NCI-H187 treated with DMSO at 0.1 percent for 48 hours (cell line): ENCODE data around the gene MPO.

Experiments used
- DNase-seq: peaks from one replicate; lab custom pipeline; 2025; lab: John Stamatoyannopoulos, UW

Gene MPO

GRCh38 chr17:58279016-58279711 is 1.6 kb downstream of the MPO start:
- DNase-seq, result no peak

- DNase-seq, result no peak
Observed at GRCh38 chr17:58278661-58279015, 2.1 kb downstream of the MPO start.

GRCh38 chr17:58277802-58278595 is 2.7 kb downstream of the MPO start:
- no peak for DNase-seq

DNA sequence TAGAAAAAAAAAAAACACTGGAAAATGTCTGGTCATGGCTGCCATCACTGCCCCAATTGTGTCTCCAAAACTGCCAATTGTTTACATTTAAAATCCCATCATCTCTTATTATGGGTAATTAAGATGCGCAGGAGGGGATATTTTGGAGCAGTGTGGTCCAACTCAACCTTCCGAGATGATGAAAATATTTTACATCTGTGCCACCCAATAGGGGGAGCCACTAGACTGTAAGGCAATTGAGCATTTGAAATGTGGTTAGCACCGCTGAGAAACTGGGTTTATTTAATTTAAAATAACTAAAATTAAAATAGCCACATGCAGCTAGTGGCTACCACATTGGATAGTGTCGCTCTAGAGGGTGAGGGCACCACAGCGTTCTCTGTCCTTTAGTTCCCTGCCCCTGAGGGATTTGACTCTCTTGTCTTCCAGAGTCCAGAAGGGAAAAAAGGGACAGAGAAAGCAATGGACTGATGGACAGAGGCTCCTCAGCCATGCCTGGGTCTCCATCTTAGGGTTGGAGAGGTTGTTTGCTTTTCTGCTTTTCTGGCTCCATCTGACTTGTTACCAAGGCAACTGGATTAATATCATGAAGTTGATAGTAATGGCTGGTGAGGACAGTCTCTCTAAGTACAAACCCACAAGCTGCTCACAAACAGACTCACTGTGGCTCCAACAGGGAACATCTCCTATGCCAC is 3.5 kb downstream of the MPO start:
- no peak for DNase-seq

DNA sequence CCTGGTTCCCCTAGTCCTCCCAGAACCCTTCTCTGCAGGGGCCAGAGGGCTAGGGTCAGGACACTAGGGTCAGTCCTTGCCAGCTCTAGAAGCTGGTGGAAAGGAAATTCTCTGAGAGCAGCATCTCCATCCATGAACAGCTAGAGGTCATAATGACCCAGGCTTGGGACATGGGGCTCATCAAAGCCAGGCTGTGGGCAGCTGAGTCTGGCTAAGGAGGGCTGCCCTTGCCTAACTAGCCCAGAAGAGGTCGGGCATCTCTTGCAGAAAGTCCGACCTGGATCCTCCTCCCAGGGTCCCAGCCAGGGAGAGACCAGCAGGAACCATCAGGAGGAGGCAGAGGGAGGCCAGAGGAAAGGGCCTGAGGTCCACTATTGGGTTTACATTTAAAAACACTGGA is 4.3 kb downstream of the MPO start:
- no peak for DNase-seq

DNA sequence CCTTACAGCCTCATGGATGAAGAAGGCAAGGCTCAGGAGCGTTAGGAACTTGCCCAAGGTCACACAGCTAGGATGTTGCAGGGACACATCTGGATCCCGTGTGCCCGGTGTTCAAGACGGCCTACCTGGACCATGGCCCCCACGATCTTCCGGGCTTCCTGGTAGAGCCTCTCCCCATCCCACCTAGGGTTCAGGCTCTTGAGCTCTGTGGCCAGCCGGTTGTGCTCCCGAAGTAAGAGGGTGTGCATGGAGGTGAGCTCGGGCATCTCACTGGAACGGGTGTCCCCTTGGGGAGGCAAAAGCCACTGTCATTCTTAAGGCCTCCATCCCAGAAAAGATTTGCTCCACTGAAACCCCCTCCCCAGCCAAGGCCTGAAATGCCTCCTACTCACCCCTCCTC is 5.3 kb downstream of the MPO start:
- DNase-seq, result no peak

DNA sequence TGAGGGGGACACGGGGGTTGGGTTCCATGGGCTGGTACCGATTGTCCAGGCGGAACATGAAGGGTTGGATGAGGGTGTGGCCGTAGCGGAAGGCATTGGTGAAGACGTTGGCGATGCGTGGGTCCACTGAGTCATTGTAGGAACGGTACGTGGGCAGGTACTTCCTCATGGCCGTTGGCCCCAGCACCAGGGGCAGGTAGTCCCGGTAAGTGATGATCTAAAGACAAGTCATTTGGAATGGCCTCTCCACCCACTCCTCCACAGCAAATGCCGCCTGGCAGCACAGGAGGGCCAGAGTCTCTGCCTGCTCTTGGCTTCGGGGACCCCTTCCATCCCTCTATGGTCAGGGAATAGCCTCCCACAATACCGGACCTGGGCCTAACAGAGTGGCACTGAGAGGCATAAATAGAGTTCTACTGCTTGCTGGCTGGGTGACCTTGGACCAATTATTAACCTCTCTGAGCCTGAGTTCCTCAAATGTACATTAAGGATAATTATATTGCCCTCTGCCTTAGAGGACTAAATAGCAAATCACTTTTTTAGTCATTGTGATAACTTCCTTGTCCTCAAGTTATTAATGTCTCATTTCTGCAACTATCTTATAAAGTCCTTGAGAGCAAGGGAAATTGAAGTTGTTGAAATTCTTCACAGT is 7.2 kb downstream of the MPO start:
- no peak for DNase-seq

- DNase-seq, result no peak
Observed at GRCh38 chr17:58272367-58273280, 8.1 kb downstream of the MPO start.

- no peak for DNase-seq
Observed at GRCh38 chr17:58271216-58271931, 9.4 kb downstream of the MPO start.

GRCh38 chr17:58270476-58271215 is 10.1 kb downstream of the MPO start:
- no peak for DNase-seq

DNA sequence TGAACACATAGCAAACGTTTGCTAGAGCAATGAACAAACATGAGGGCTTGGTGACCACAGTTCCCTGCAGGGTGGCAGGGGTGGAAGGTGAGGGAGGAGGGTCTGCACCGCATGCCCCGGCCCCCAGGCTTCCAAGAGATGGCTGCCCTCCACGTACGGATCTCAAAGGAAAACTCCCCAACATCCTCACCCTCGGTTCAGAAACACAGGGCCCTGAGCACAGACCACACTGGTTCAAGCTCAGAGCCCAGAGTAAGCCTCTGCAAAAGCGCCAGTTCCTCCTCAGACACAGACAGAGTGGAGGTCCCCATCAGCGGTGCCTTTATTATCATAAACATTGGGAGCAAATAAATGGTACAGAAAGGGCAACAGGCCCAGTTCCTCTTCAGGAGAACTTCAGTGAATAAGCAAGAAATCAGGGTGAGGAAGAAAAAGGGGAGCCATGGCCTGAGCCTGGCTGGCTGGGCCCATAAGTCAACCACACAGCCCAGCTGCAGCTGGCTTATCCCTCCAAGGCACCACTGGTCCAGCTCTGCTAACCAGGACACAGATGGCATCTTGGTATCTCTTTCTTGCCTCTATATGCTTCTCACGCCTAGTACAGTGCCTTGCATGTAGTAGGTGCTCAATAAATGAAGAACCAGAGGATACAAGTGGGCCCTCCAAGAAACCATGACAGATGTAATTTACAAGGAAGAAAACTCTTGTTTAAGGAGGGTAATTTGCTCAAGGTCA is 11.0 kb downstream of the MPO start:
- DNase-seq, result no peak

DNA sequence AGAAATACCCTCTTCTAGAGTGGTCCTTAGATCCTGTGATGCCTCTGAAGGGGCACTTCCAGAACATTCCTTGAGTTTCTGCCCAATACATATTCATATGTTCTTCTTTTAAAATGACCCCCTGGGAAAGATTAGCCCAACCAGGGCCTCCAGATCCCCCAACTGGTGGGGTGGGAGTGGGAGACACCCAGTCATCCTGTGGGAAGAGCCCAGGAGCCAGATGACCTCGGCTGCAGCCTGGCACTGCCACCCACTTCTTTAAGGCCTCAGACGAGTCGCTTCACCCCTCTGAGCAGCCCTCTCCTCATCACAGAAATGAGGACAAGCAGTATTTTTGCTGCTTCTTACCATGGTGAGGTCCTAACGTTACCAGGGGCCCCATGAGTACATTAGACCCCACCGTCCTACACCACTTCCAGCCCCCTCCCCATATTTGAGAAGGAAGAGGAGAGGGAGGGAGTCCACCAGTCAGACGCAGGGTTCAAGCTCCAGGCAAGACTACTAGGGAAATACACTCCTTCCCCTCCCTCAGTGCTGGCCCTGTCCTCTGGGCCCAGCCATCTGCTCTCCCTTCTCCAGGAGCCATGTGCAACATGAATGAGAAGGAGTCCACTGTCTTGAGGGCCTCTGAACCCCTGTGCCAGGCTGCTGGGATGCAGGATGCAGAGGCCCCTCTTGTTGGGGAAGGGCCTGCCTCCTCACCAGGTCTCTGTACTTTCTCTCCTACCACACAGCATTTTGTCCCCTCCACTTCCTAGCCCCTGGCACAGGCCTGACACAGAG is 11.8 kb downstream of the MPO start:
- DNase-seq, result no peak

DNA sequence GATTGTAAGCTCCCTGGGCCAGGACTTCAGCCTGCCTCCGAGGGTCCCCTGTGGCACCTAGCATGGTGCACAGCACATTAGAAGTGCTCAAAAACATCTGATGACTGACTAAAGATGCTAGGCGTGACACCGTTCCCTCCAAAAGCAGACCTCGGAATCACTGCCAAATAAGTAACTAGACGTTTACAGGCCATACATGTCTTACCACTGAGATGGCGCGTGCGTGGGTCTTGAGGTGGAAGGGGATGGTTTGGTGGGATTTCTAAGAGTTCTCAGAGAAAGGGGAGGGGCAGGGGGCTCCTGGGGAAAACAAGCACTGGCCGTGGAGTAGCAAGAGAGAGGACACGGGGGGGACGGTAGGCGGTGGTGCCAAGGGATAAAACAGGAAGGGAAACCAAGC is 12.4 kb downstream of the MPO start:
- no peak for DNase-seq

- DNase-seq, result no peak
Observed at GRCh38 chr17:58267347-58268324, 13.1 kb downstream of the MPO start.

DNA sequence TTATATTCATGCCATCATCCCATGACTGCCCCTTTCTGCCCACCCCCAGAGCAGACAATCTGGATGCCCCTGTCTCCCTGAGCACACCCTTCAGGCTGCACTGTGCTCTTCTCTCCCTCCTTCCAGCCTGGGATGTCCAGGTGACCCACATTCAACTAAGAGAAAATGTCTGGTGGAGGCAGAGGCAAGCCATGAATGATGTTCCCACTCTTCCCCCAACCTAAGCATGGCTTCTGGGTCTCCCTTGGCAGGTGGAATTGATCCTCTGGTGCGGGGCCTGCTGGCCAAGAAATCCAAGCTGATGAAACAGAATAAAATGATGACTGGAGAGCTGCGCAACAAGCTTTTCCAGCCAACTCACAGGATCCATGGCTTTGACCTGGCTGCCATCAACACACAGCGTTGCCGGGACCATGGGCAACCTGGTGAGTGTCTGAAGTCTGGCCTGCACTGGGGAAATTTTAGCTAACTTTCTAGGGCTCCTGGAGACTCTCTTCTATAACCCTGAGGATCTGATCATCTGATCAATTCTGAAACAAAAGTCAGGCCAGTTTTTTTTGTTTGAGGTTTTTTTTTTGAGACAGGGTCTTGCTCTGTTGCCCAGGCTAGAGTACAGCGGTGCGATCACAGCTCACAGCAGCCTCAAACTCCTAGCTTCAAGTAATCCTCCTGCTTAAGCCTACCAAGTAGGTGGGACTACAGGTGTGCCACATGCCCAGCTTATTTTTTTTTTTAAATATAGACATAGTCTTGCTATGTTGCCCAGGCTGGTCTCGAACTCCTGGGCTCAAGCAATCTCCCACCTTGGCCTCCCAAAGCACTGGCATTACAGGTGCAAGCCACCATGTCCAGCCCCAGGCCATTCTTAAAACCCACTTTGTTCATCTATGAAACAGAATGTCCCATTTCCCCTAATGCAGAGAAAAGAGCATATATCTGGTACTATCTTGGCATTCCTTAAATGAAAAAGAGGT is 14.5 kb downstream of the MPO start:
- DNase-seq, result no peak

DNA sequence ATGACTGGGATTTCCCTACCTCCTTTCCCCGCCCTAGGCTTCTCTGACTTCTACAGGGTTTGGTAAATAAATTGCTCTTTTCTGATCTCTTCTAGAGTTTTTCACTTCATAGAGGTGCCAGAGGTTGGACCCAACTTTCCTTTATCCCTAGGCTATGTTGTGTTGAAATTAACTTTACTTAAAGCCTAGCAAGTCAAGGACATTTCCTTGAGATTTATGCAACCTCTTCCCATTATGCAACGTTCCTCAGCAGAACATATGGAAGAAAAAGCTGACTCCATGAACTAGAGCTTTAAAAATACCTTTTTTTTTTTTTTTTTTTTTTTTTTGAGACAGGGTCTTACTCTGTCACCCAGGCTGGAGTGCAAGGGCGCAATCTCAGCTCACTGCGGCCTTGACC is 15.5 kb downstream of the MPO start:
- no peak for DNase-seq
